NCI-H2029 (cell line): ENCODE data around the gene TIMM23.
"Not testable (repeated sequence)": the region's sequence is repeated elsewhere in the genome, so short reads cannot be mapped to it uniquely, and the experiment has no call there.

Experiments
- DNase-seq: peaks from one replicate; lab custom pipeline; 2025; lab: John Stamatoyannopoulos, UW

The TIMM23 gene

DNA sequence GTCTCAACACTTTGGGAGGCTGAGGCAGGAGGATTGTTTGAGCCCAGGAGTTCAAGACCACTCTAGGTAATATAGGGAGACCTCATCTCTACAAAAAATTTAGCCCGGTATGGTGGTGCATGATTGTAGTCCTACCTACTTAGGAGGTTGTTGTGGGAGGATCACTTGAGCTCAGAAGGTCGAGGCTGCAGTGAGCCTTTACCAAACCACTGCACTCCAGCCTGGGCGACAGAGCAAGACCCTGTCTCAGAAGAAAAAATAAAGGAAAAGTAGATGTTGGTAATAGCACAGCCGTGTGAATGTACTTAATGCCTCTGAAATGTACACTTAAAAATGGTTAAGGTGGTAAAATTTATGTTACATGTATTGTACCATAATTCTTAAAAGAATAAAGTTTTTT is 25.3 kb downstream of the TIMM23 start:
- DNase-seq = no peak

DNA sequence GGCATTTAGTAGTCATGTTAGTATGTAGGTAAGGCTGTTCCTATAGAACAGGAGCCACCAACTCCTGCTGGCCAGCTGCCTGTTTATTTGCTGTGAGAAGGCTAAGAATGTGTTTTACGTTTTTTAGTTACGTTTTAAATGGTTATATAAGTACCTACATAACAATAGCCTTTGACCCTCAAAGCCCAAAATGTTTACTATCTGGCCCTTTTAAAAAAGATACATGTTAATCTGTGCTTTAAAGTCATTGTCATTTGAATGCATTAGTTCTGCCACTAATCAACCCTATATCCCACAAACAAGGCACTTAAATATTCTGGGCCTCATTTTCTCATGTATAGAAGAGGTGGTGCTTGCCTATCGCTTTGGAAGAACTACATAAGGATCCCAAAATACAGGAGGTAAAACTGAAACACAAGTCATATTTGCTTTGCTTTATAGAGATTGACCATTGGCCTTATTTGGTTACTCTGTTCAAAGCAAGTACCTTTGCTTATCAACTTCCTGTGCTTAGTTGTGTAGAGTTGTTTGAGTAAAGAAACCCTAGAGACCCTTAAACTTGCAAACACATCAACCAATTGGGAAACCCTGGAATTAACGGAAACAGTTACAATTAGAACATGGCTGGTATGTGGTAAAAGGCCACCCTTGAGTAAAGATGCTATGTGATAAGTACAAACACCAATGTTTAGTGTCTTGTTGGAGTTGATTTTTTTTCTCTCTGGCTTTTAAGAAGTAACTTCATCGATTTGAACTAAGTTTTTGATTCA is 25.9 kb downstream of the TIMM23 start:
- DNase-seq = no peak

DNA sequence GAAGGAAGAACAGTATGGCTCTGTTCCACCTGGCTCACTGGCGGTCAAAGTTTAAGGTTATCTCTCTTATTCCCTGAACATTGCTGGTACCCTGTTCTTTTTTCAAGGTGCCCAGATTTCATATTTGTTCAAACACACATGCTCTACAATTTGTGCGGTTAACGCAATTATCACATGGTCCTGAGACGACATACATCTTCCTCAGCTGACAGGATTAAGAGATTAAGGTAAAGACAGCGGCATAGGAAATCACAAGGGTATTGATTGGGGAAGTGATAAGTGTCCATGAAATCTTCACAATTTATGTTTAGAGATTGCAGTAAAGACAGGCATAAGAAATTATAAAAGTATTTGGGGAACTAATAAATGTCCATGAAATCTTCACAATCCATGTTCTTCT is 27.7 kb downstream of the TIMM23 start:
- DNase-seq = not testable (repeated sequence)

DNA sequence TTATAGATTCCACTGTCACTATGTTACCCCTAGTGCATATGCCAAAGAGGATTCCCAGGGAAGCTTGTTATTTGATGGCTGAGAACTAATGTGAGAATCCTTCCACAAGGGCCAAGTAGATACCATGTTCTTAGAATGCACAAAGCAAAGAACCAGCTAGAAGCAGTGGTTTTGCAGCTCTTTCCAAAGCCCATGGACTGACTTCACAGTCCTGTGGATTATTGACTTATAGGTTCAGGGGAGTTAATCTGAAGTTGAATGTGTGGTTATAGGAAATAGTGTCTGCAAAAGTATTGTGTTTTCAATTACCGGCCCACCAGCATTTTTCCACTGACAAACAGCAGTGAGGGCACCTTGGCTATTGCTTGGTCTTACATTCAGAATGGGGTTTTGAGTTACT is 28.2 kb downstream of the TIMM23 start:
- no peak for DNase-seq

DNA sequence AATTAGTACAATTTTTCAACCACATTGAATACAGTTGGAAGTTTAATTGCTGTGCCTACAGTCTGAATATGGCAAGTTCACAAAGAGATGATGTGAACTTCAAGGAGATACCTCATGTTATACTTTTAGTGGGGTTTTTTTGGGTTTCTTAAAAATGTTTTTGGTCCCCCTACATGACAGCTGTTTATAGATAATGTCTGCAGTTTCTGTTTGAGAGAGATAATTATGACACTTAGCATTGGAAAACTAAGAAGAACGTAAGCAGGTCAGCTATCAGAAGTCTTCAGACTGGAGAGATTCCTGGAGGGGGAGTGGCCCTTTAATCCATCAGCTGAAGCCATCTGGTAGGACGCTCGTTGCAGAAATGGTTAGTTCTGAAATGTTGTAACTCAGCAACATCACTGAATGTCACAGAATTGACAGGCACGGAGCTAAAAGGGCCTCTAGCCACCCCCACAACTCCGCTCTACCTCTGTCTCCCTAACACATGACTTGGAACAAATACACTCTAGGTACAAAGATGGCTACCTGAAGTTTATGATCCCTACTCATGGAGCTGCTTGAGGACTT is 29.0 kb downstream of the TIMM23 start:
- no peak for DNase-seq

DNA sequence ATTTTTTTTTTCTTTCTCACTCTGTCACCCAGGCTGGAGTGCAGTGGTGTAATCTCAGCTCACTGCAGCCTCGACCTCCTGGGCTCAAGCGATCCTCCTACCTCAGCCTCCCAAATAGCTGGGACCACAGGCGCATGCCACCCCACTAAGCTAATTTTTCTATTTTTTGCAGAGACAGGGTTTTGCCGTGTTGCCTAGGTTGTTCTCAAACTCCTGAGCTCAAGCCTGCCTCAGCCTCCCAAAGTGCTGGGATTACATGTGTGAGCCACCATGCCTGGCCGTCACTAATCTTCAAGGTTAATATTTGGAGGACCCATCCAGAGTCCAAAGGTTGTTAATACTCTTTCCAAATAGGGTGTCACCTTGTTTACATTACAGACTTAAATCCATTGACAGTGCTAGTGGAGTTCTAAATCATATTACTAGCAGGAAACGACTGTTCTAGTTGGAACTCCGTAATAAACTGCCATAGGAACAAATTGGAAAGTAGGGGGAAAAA is 29.9 kb downstream of the TIMM23 start:
- not testable (repeated sequence) for DNase-seq

DNA sequence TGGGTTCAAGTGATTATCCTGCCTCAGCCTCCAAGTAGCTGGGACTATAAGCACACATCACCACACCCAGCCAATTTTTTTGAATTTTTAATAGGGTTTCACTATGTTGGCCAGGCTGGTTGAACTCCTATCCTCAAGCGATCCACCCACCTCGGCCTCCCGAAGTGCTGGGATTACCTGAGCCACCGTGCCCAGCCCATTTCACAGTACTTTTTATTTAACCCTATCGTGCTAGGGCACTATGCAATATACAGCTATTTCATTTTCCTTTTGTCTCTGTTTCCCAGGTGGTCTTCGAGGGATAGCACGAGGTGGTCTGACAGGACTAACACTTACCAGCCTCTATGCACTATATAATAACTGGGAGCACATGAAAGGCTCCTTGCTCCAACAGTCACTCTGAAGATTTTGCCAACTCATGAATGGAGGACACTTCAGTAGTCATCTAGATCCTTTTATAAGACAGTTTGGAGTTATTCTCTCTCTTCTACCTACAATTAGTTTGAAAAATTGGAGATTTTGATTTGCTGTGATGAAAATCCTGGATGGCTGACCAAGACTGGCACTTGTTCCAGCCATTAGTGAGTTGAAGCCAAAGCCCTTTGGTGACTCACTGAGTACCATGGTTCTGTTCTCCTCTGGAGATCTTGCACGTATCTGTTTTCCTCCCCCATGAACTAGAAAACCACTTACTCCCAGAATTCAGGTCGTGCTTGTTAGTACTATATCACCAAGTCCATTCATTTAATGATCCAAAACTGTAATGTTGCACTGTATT is 30.8 kb downstream of the TIMM23 start:
- DNase-seq = no peak

DNA sequence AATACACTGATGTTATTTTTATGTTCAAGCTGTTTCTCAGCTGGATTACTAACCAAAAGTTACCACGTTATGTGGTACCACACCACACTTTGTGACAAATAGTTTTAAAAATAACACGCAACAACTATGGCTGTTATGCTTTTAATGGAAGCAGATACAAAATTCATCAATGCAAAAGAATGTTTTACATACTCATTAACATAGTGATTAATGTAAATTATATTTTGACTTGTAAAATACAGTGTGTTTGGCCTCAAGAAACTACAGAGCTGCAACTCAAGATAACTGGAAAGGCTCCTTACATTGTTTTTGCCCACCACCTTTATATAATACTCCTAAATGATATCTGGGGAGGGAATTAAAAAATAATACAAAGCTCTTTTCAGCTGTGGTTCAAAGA is 32.7 kb downstream of the TIMM23 start:
- no peak for DNase-seq

DNA sequence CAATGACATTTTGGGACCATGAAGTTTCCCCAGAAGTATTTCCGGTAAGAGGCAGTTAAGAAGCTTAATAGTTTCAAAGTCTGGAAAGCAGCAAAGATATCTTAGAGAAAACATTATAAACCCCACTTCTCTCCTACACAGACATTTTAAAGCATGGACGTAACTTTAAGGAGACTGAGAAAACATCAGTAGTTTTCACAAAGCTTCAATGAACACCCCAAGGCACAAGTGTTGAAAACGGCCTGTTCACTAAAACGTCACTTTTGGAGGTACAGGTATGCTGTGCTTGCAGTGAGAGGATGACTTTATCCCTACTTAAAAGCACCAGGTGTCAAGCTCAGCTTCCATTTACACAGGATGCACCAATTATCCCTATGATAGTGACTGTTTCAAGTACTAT is 33.1 kb downstream of the TIMM23 start:
- DNase-seq = no peak

DNA sequence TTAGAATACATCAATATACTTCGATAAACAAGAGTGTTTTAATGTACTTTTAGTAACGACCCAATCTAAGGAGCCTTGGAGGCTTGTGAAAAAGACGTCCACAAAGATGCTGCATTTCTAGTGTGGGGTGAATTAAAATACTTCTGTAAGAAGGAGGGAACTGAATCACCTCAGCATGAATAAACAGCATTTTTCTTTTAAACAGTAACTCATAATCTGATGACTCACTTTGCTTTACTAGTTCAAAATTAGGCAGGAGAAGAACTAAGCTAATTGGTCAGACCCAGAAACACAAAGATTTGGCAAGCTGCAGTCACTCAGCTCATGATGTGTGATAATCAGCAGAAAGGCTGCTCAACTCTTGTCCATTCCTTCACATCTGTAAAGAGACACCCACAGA is 33.9 kb downstream of the TIMM23 start:
- DNase-seq = no peak

DNA sequence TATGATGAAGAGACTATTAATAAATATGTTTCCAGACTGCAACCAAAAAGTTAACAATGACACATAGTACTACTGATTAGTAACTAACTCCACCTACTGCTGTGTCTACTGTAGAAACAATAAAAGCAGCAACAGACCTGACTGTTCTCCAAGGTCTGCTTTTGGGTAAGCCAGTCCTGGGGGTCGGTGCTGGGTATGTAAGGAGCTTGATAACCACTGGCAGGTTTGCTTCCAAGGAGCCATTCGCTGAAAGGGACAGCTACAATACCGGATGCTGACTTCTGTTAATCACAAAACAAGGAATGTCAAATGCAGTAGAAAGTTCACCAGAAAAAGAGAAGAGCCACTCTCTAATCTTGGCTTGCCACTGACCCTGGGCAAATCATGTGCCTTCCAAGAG is 40.5 kb downstream of the TIMM23 start:
- no peak for DNase-seq

DNA sequence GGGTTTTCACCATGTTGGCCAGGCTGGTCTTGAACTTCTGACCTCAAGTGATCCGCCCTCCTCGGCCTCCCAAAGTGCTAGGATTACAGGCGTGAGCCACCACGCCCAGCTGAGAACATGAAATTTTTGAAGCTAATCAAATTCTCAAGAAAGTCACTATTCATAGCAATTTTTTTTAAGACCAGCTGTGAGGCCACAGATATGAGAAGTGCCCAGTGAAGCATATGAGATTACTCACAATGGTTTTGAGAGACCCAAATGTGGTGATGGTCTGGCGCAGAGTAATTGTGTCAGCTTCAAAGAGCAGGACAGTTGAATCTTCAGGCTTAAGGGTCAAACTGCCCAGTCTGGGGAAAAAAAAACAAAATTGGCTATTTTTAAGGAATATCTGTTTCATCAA is 41.9 kb downstream of the TIMM23 start:
- no peak for DNase-seq

DNA sequence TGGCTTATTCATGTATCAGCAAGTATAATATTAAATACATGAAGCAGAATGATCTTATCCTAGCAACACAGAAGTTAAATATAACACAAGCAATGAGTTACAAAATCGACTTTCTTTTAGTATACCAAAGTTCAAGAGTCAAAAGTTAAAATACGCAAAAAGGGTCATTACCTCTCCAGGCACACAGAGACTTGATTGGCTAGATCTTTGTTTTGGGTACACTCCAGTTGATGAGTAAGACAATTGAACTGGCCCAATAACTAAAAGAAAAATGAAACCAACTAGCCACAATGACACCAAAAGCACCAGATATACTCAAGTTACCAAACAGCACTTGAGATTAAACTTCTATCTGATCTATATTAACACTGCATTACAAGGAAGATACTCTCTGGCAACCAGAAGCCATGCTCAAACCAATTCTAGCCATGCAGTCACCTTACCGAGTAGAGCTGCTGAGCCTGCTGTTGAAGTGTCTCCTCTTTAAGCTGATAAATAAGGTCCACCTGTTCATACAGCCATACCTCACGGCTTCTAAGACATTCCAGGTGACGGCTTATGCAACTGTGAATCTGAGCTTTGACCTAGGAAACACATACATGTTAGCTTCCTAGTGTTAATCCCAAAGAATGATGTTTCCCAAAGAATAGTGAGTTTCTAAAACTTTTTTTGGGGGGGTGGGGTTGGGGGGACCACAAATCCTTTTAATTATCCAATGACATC is 42.6 kb downstream of the TIMM23 start:
- no peak for DNase-seq

DNA sequence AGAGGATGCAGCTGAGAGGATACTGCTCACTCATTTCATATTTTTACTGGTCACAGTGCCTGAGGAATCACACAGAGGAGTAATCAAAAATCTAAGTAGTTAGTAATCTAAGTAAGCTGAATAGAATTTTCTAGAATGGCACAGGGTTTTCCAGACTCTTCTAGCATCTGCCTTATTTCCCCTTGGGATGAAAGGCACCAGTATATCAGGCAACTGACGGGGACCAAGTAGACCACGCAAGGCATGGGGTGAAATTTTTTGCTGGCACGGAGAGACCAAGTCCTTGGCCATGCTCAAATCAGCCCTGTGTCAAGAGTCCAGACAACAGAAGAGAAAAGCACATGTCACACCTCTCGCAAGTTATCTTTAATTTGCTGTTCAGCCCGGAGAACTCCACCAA is 43.9 kb downstream of the TIMM23 start:
- DNase-seq = no peak

DNA sequence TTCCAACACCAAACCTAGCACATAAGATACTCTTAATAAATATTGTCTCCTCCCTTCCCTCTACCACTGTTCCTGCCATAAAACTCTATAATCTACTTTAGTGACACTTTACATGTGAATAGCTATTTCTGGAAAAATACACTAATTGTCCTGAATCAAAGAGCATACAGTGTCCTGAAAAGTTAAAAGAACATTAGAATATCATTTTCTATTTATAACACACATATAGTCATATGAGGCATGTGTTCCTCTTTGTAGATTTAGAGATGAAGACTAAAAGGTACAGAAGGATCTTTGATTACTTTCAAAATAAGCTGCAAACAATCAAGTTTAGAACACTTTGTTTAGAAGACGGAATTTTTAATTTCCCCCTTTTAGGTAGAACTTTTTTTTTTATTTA is 44.5 kb downstream of the TIMM23 start:
- no peak for DNase-seq

DNA sequence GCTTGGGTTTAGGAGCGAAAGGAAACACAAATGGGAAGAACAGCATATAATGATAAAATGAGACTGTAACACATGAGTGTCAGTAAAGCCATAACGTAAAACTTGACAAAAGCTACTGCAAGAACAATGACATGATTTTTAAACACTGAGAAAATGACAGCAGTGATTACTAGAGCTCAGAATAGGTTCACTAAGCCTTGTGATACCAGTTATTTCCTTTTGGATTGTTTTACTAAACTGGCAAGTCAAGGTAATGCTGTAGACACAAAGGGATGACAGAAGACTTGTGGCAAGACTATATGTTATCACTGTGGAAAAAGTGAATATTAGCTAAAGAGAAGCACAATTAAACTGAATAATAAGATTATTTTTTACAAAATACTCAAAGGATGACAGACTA is 45.4 kb downstream of the TIMM23 start:
- no peak for DNase-seq

DNA sequence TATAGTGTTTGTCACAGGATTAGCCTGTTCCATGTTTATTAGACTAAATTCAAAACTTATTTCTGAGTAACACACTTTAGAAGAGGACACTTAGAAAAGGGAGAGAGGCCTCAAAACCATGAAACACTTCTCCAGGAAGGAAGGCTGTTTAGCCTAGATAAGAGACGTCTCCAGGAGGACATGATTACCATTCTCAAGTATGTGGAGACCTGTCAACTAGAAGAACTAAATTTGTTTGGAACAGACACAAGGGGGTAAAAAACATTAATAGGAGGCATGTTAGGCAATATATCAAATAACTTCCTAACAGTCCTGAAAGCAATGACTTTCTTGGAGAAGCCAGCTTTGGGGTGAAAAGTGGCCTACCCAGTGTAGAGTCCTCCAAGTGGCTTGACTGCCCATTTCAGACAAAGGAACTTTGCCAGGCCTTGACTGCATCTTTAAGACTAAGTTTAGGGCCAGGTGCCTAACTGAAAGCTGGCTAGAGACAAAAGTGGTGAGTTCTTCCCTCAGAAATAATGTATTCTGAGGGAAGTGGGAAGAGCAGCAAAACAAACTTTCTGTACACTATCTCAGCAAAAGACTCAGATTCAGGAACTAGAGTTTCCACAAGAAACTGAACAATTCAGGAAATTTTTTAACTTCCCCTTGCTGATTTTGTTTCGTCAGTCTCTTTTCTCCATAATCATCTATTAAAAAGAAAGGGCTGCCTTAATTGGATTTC is 46.3 kb downstream of the TIMM23 start:
- DNase-seq = no peak

DNA sequence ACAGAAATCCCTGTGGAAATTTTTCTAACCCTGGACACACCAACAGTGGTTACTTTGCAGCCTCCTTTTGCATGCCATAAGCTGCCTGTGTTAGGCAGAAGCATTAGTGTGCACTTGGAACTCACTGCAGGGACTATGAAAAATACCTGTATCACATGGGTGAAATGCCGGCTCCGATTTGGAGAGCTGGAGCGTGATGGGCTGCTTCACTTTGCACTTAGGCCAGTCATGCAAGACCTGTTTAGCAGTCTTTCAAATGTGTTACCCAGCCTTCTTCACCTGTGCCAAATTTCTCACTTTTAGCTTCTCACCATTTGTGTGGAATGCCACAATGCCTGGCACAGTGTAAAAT is 46.9 kb downstream of the TIMM23 start:
- DNase-seq = no peak

DNA sequence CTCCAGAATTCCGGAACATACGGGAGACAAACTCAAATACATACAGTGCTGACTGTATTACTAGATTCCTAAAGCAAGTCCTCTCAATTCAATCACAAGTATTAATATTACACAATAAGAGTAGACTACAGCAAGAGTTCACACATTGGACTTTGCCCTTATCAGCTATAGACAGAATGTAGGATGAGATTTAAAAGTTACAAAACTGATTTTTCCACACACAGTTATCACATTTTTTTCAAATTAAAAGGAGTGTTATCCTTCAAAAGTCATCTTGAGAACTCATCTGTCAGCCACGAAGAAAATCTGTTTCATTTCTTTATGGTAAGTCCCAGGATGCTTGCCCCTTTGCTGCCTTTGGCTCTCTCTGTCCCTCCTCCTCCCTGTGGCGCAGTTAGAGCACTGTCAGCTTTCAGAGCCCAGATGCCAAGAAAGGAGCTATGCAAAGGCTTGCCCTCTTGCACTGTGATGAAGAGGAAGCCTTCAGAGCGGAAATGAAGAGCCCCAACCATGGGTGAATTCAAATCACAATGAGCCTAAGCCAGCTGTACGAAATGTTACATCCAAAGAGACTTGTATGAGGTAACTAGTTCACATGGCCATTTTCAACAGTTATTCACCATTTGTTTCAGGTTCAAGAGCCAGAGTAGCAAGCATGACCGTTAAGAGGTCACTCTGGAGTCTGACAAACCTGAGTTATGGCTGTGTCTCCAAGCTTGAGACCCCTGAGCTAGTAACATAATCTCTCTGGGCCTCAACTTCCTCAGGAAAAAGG is 47.5 kb downstream of the TIMM23 start:
- no peak for DNase-seq

DNA sequence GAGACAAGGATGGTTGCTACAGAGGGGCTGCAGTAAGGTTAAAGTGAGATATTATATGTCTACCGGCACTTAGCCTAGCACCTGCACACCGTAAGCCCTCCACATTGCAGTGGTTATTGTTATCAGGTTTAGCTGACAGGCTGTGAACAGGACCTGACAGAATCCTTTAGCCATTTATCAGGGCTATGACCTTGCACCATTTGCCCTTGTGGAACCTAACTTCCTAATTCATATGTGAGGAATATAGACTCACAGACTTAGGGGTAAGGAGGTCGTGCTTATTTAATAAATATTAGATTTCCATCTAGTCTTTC is 48.0 kb downstream of the TIMM23 start:
- DNase-seq = no peak

DNA sequence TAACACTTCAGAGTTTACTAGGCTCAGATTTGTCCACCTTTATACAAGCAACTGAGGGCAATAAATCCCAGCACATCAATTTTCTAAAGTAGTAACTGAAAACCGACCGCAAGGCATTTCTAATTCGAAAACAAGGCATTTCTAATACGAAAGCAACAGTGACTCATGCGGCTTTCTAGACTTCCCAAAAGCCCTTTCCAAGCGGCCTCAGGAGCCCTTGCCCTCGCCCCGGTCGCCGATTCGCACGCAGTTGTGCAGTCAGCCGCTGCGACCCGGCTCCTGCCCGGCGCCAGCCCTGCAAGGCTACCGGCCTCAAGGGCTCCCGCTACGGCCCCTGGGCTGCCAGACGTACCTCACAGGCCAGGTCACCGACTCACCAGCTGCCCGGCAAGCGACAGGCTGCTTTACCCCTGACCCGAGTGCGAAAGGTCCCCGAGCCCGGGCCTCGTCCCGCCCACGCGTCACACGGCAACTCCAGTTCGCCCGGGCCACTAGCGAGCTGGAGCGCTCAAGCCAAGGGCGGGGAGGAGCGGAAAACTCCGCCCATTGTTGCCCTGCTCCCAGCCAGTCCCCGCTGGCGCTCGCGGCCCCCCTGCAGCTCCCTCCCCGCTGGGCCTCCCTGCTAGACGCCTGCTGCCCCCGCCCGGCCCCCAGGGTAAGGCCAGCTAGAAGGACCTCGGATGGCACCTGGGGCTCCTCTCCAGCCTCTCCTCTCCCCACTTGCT is 50.9 kb downstream of the TIMM23 start:
- peak; percentile 55 for DNase-seq
